HEK293 (cell line): Measurements from ENCODE around the gene NCOR1.

ENCODE experiments used
- CTCF ChIA-PET: fragments of 350-600 bp; formaldehyde crosslinking; extraction: SDS; loops from one replicate; lab custom pipeline; 2021; ENCODE audit warnings: antibody characterized with exemption; lab: Yijun Ruan, JAX
- POLR2A ChIA-PET: fragments of 300-600 bp; formaldehyde crosslinking; extraction: SDS; loops from one replicate; lab custom pipeline; 2020; ENCODE audit warnings: antibody characterized with exemption, inconsistent platforms; lab: Yijun Ruan, JAX
- H3K27ac ChIP-seq: fragments of 200-500 bp; sonication (Bioruptor generic); 2 replicates; pipeline ENCODE4 v1.5.1; 2014; ENCODE audit warnings: low read depth, low read length, control low read depth, inconsistent platforms; ENCODE audit errors: extremely low read depth
- H3K36me3 ChIP-seq, 2 experiments: fragments of 200-500 bp in 1 of 2; sonication (Bioruptor generic) in 1 of 2; 1 replicate in 1 of 2; 2 replicates in 1 of 2; pipeline ENCODE4 v1.5.1; 2014 to 2017; ENCODE audit warnings: inconsistent platforms in 2 of 2, low read length in 2 of 2; ENCODE audit not compliant: control insufficient read depth in 2 of 2, insufficient read depth in 1 of 2
- H3K4me1 ChIP-seq: fragments of 200-500 bp; sonication (Bioruptor generic); 2 replicates; pipeline ENCODE4 v1.5.1; 2014; ENCODE audit warnings: mild to moderate bottlenecking, low read length, inconsistent platforms; ENCODE audit not compliant: control insufficient read depth, insufficient read depth
- H3K4me3 ChIP-seq: 2 replicates; pipeline ENCODE4 v1.5.1; 2011; ENCODE audit warnings: low read depth, mild to moderate bottlenecking, control low read depth, low read length, moderate library complexity
- H3K9me3 ChIP-seq: fragments of 200-500 bp; sonication (Bioruptor generic); 2 replicates; pipeline ENCODE4 v1.5.1; 2014; ENCODE audit warnings: low read depth, low read length, inconsistent platforms; ENCODE audit not compliant: control insufficient read depth, insufficient read depth
- ELK4 ChIP-seq: IDR thresholded peaks from 2 replicates; pipeline ENCODE4 v1.6.1; 2011; ENCODE audit warnings: mild to moderate bottlenecking, low read depth, low read length, borderline replicate concordance
- KLF10 ChIP-seq: fragments of 450-650 bp; IDR thresholded peaks from 2 replicates; pipeline ENCODE4 v1.5.1; 2018; ENCODE audit warnings: missing biosample characterization, mild to moderate bottlenecking, missing genetic modification characterization
- PRDM10 ChIP-seq: fragments of 450-650 bp; formaldehyde crosslinking; IDR thresholded peaks from 2 replicates; pipeline ENCODE4 v1.5.1; 2016; ENCODE audit warnings: missing biosample characterization, missing genetic modification characterization
- REPIN1 ChIP-seq: fragments of 450-650 bp; formaldehyde crosslinking; IDR thresholded peaks from 2 replicates; pipeline ENCODE4 v1.5.1; 2017; ENCODE audit warnings: missing biosample characterization, missing genetic modification characterization, low read depth
- TSHZ1 ChIP-seq: fragments of 450-650 bp; formaldehyde crosslinking; IDR thresholded peaks from 2 replicates; pipeline ENCODE4 v1.5.1; 2016; ENCODE audit warnings: missing biosample characterization, missing genetic modification characterization, borderline replicate concordance
- ZBTB10 ChIP-seq: fragments of 450-650 bp; formaldehyde crosslinking; IDR thresholded peaks from 2 replicates; pipeline ENCODE4 v1.5.1; 2016; ENCODE audit warnings: missing biosample characterization, missing genetic modification characterization
- ZBTB6 ChIP-seq: fragments of 450-650 bp; formaldehyde crosslinking; IDR thresholded peaks from 2 replicates; pipeline ENCODE4 v1.5.1; 2017; ENCODE audit warnings: missing biosample characterization, missing genetic modification characterization
- ZNF140 ChIP-seq: fragments of 450-650 bp; formaldehyde crosslinking; IDR thresholded peaks from 2 replicates; pipeline ENCODE4 v1.5.1; 2016; ENCODE audit warnings: missing biosample characterization, missing genetic modification characterization
- ZNF146 ChIP-seq: fragments of 450-650 bp; formaldehyde crosslinking; IDR thresholded peaks from 2 replicates; pipeline ENCODE4 v1.5.1; 2016; ENCODE audit warnings: missing biosample characterization, missing genetic modification characterization
- ZNF26 ChIP-seq: fragments of 450-650 bp; formaldehyde crosslinking; IDR thresholded peaks from 2 replicates; pipeline ENCODE4 v1.5.1; 2016; ENCODE audit warnings: missing biosample characterization, missing genetic modification characterization
- ZNF530 ChIP-seq: fragments of 450-650 bp; formaldehyde crosslinking; IDR thresholded peaks from 2 replicates; pipeline ENCODE4 v1.5.1; 2016; ENCODE audit warnings: low read depth, missing biosample characterization, missing genetic modification characterization
- ZNF585B ChIP-seq: fragments of 450-650 bp; formaldehyde crosslinking; IDR thresholded peaks from 2 replicates; pipeline ENCODE4 v1.5.1; 2016; ENCODE audit warnings: missing biosample characterization, missing genetic modification characterization
- ZNF626 ChIP-seq: fragments of 450-650 bp; sonication (Bioruptor Pico); formaldehyde crosslinking; IDR thresholded peaks from 2 replicates; pipeline ENCODE4 v1.5.1; 2018; ENCODE audit warnings: missing biosample characterization, missing genetic modification characterization, inconsistent platforms
- ZNF664 ChIP-seq: fragments of 450-650 bp; formaldehyde crosslinking; IDR thresholded peaks from 2 replicates; pipeline ENCODE4 v1.5.1; 2016; ENCODE audit warnings: missing biosample characterization, missing genetic modification characterization
- ZNF677 ChIP-seq: fragments of 450-650 bp; IDR thresholded peaks from 2 replicates; pipeline ENCODE4 v1.5.0; 2018; ENCODE audit warnings: missing biosample characterization, mild to moderate bottlenecking, missing genetic modification characterization, moderate library complexity
- ZNF776 ChIP-seq: fragments of 450-650 bp; formaldehyde crosslinking; IDR thresholded peaks from 2 replicates; pipeline ENCODE4 v1.5.0; 2017; ENCODE audit warnings: missing biosample characterization, missing genetic modification characterization, borderline replicate concordance

Gene NCOR1

GRCh38 chr17:16254773-16255400 is 39.6 kb upstream of the NCOR1 start:
- peaks cover 2% of the 10 kb centered on the region; the same call in 1 of the 2 replicates for H3K4me1 ChIP-seq
- CTCF ChIA-PET = no interaction called here
- no peak overlapping the region for H3K27ac ChIP-seq
- no peaks in the 10 kb centered on the region for H3K9me3 ChIP-seq
- POLR2A ChIA-PET = no interaction called here
- no peak overlapping the region for H3K4me3 ChIP-seq
- H3K36me3 ChIP-seq = peaks cover 0 to 4% of the 10 kb centered on the region in 2 experiments; a peak in 2 of 3 replicates
- TF ChIP-seq ZNF677 (tag by site-specific recombination) (no peak), KLF10 (tag by site-specific recombination) (no peak), ZNF146 (tag by site-specific recombination) (no peak), ZNF140 (tag by site-specific recombination) (no peak), ZNF26 (tag by site-specific recombination) (no peak), ZNF776 (tag by site-specific recombination) (no peak), ZBTB6 (tag by site-specific recombination) (no peak), ZNF585B (tag by site-specific recombination) (no peak), ZNF664 (tag by site-specific recombination) (no peak), PRDM10 (tag by site-specific recombination) (no peak), ELK4 (no peak)

GRCh38 chr17:16251556-16251955 is 36.2 kb upstream of the NCOR1 start:
- no peaks in the 10 kb centered on the region for H3K9me3 ChIP-seq
- H3K4me1 ChIP-seq = peaks cover 2% of the 10 kb centered on the region; the same call in 1 of the 2 replicates
- H3K36me3 ChIP-seq = peaks cover 0 to 3% of the 10 kb centered on the region in 2 experiments; a peak in 2 of 3 replicates
- H3K4me3 ChIP-seq = no peak overlapping the region
- CTCF ChIA-PET = interaction anchor here (0.6 kb wide), 2 partner anchors 45 to 52 kb away, joined by 3 to 4 read pairs; no protein-coding TSS in a partner anchor
- POLR2A ChIA-PET = interaction anchor here (1.5 kb wide), 1 partner anchor 9 kb away, joined by 5 read pairs; no protein-coding TSS in a partner anchor
- no peak overlapping the region for H3K27ac ChIP-seq
- no peak for TF ChIP-seq REPIN1
- no peak for TF ChIP-seq ZBTB10 (tag by site-specific recombination)
- no peak for TF ChIP-seq ZNF530 (tag by site-specific recombination)
- TF ChIP-seq ZNF626 = no peak
- TF ChIP-seq TSHZ1 (tag by site-specific recombination) = no peak
